ENCODE data around the gene BTF3. TPM values are rescaled to one million over a fixed set of nuclear protein-coding genes. Genes with fewer than 3 reads are reported as not detected.

Gene BTF3
- polyA plus RNA-seq, 3 donors: 486 to 559 (median 512) TPM

DNA sequence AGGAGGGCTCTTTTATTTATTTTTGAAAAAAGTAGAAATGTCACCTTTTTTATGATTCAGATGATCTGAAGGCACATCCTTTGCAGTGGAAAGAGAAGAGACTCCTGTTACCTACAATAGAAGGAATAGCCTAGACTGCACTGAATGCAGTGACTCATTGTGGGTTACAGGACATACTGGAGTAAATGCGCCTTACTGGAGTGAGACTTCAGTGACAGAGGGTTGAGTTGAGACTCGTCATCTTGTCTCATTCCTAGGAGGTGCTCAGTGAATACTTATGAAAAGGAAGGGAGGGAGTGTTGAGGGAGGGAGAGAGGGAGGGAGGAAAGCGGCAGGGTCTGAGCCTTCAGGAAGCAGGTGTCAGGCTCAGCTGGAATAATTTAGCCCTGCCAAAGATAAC lies 42.0 kb downstream of the BTF3 start:
- Histone ChIP-seq H3K4me2 (replicated peaks; ENCODE audit: extremely low read depth, low read length, poor library complexity, severe bottlenecking) (no peak overlapping the region), H2AFZ (ENCODE audit: insufficient read depth, low read depth, low read length, poor library complexity, severe bottlenecking) (no peak overlapping the region), H4K20me1 (ENCODE audit: insufficient read depth, low read length) (no peaks in the 10 kb centered on the region), H3K9me3 (replicated peaks in 1 of 2; ENCODE audit: control insufficient read depth in 1 of 2, insufficient read depth in 1 of 2, low read length in 2 of 2) (no peaks in the 10 kb centered on the region), H3K36me3 (replicated peaks in 1 of 2; ENCODE audit: control insufficient read depth in 1 of 2, insufficient read depth in 2 of 2, low read length in 2 of 2) (no peaks in the 10 kb centered on the region), H3K4me1 (ENCODE audit: control insufficient read depth in 1 of 2, insufficient read depth in 2 of 2, low read length in 2 of 2) (no peaks in the 10 kb centered on the region), H3K79me2 (ENCODE audit: insufficient read depth, low read length) (no peaks in the 10 kb centered on the region), H3K4me3 (replicated peaks in 1 of 3; ENCODE audit: low read depth in 2 of 3, low read length in 3 of 3) (no peak overlapping the region), H3K27me3 (ENCODE audit: control insufficient read depth in 2 of 2, insufficient read depth in 2 of 2, low read length in 2 of 2) (peaks cover 0 to 3% of the 10 kb centered on the region in 2 donors), H3K27ac (ENCODE audit: low read depth in 1 of 2, low read length in 2 of 2) (no peak overlapping the region), H3K9ac (ENCODE audit: insufficient read depth, low read length, poor library complexity, severe bottlenecking) (no peak overlapping the region)
- peaks cover 0 to 2% (median 0%) of the 10 kb centered on the region in 7 donors for H3K9me3 Mint-ChIP-seq
- no peak for DNase-seq
- no peak overlapping the region for H3K4me3 Mint-ChIP-seq
- WGBS (ENCODE audit: insufficient coverage): 60% methylated on average over 3 of the region's 3 CpGs
- TF ChIP-seq, protein P1, sequence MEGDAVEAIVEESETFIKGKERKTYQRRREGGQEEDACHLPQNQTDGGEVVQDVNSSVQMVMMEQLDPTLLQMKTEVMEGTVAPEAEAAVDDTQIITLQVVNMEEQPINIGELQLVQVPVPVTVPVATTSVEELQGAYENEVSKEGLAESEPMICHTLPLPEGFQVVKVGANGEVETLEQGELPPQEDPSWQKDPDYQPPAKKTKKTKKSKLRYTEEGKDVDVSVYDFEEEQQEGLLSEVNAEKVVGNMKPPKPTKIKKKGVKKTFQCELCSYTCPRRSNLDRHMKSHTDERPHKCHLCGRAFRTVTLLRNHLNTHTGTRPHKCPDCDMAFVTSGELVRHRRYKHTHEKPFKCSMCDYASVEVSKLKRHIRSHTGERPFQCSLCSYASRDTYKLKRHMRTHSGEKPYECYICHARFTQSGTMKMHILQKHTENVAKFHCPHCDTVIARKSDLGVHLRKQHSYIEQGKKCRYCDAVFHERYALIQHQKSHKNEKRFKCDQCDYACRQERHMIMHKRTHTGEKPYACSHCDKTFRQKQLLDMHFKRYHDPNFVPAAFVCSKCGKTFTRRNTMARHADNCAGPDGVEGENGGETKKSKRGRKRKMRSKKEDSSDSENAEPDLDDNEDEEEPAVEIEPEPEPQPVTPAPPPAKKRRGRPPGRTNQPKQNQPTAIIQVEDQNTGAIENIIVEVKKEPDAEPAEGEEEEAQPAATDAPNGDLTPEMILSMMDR (IDR thresholded peaks at IDR 0.05): no peak
- H3K27ac Mint-ChIP-seq: no peak overlapping the region
- H3K36me3 Mint-ChIP-seq: no peaks in the 10 kb centered on the region
- peaks cover 2% of the 10 kb centered on the region for H3K4me1 Mint-ChIP-seq
- peaks cover 15 to 27% (median 19%) of the 10 kb centered on the region in 3 donors for H3K27me3 Mint-ChIP-seq (ENCODE audit: low read depth in 3 of 3)
- intact Hi-C loops (cut with micrococcal nuclease): no loop called here

DNA sequence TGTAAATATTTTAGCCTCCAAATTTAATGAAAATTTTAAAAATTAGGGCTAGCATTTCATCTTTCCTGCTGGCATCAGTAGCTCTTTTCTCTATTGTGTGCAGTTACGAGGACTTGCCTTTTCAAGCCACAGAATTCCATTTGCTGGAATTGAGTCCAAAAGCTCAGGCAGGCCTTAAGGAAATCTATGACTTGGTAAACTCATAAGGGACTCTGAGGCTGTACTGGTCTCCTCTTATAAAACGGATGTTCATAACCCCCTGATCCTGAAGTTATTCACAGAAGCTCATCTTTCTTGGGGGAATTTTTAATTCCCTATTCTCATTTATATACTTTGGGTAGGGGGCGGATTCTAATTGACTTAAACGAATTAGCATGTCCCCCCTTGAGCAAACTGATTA lies 43.8 kb downstream of the BTF3 start:
- 100% methylated on average over 1 of the region's 4 CpGs for whole genome bisulfite sequencing (ENCODE audit: insufficient coverage)
- Mint-ChIP-seq H3K9me3 (no peaks in the 10 kb centered on the region), H3K4me3 (no peak overlapping the region), H3K27ac (no peak overlapping the region), H3K4me1 (peaks cover under 1% of the 10 kb centered on the region), H3K27me3 (ENCODE audit: low read depth in 3 of 3) (peaks cover 18 to 30% (median 20%) of the 10 kb centered on the region in 3 donors), H3K36me3 (no peaks in the 10 kb centered on the region)
- Histone ChIP-seq H3K4me3 (replicated peaks in 1 of 3; ENCODE audit: low read depth in 2 of 3, low read length in 3 of 3) (no peak overlapping the region), H3K36me3 (replicated peaks in 1 of 2; ENCODE audit: control insufficient read depth in 1 of 2, insufficient read depth in 2 of 2, low read length in 2 of 2) (no peaks in the 10 kb centered on the region), H3K27ac (ENCODE audit: low read depth in 1 of 2, low read length in 2 of 2) (no peak overlapping the region), H3K9me3 (replicated peaks in 1 of 2; ENCODE audit: control insufficient read depth in 1 of 2, insufficient read depth in 1 of 2, low read length in 2 of 2) (no peaks in the 10 kb centered on the region), H3K79me2 (ENCODE audit: insufficient read depth, low read length) (no peaks in the 10 kb centered on the region), H3K27me3 (ENCODE audit: control insufficient read depth in 2 of 2, insufficient read depth in 2 of 2, low read length in 2 of 2) (peaks cover 0 to 3% of the 10 kb centered on the region in 2 donors), H3K9ac (ENCODE audit: insufficient read depth, low read length, poor library complexity, severe bottlenecking) (no peak overlapping the region), H3K4me1 (ENCODE audit: control insufficient read depth in 1 of 2, insufficient read depth in 2 of 2, low read length in 2 of 2) (no peaks in the 10 kb centered on the region), H2AFZ (ENCODE audit: insufficient read depth, low read depth, low read length, poor library complexity, severe bottlenecking) (no peak overlapping the region), H4K20me1 (ENCODE audit: insufficient read depth, low read length) (no peaks in the 10 kb centered on the region), H3K4me2 (replicated peaks; ENCODE audit: extremely low read depth, low read length, poor library complexity, severe bottlenecking) (no peak overlapping the region)
- DNase-seq: no peak
- intact Hi-C loops (cut with micrococcal nuclease): no loop called here
- TF ChIP-seq, protein P1 (IDR thresholded peaks at IDR 0.05): no peak

Data from CD14-positive monocyte (primary cell).